GM21526 (cell line): ENCODE results near the gene CHPT1.
"Not testable (repeated sequence)": the region's sequence is repeated elsewhere in the genome, so short reads cannot be mapped to it uniquely, and the experiment has no call there.

Experiments used
- ATAC-seq: cut with Tn5 transposase; IDR thresholded peaks from one replicate; pipeline ENCODE4 v1.9.1; 2021; ENCODE audit warnings: moderate library complexity; ENCODE audit not compliant: unreplicated experiment, low FRiP score

Gene CHPT1

GRCh38 chr12:101714877-101715444 is 17.5 kb downstream of the CHPT1 start:
- no peak for ATAC-seq

- ATAC-seq = no peak
Observed at GRCh38 chr12:101719566-101719965, 22.1 kb downstream of the CHPT1 start.

GRCh38 chr12:101720118-101720517 is 22.7 kb downstream of the CHPT1 start:
- ATAC-seq = no peak

GRCh38 chr12:101722392-101722791 is 25.0 kb downstream of the CHPT1 start:
- ATAC-seq = no peak

DNA sequence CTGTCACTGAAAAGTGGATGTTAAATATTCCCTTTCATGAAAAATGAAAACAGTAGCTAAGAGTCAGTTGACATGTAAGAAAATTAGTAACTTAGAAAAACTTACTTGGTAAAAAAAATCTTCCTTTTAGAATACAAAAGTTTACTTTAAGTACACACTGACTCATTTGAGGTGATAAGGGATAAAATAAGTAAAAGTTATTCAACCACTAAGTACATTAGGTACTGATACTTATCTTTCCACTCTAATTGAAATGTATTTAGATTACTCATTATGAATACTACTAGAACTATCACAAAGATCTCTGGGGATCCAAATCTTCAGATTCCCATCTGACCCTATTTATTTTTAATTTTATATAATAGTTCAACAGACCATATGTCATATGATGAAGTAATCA is 29.7 kb downstream of the CHPT1 start:
- ATAC-seq = no peak

GRCh38 chr12:101729842-101730241 is 32.4 kb downstream of the CHPT1 start:
- ATAC-seq = no peak

DNA sequence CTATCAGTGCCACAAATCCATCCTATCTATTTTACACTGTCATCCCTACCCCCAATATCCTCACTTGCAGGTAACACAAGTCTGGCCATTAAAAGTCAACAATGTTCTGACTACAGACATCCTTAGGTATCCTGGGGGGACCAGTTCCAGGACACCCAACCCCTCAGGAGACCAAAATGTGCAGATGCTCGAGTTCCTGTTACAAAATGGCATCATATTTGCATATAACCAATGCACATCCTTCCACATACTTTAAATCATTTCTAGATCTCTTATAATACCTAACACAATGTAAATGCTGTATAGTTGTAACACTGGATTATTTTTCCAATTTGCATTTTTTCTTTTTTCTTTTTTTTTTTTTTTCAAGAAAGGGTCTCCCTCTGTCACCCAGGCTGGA is 34.9 kb downstream of the CHPT1 start:
- no peak for ATAC-seq

- ATAC-seq = no peak
Observed at GRCh38 chr12:101733166-101733565, 35.7 kb downstream of the CHPT1 start.

GRCh38 chr12:101734482-101734881 is 37.0 kb downstream of the CHPT1 start:
- ATAC-seq = not testable (repeated sequence)

DNA sequence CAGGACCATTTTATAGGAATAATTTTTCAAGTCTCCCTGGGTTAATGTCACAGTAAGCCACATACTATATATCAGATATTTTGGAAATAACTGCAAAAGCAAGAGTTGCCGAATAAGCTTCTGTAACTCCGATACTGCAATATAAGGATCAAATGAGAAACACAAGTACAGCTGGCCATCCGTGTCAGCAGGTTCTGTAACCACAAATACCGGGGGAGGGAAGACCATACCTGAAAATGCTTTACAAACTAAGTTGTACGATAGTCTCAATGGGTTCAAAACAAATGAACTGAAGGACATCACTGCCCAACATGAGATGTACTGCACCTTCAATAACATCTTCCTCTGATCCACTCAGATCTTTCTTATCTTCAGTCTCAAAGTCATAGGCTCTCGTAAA is 40.0 kb downstream of the CHPT1 start:
- ATAC-seq = no peak

DNA sequence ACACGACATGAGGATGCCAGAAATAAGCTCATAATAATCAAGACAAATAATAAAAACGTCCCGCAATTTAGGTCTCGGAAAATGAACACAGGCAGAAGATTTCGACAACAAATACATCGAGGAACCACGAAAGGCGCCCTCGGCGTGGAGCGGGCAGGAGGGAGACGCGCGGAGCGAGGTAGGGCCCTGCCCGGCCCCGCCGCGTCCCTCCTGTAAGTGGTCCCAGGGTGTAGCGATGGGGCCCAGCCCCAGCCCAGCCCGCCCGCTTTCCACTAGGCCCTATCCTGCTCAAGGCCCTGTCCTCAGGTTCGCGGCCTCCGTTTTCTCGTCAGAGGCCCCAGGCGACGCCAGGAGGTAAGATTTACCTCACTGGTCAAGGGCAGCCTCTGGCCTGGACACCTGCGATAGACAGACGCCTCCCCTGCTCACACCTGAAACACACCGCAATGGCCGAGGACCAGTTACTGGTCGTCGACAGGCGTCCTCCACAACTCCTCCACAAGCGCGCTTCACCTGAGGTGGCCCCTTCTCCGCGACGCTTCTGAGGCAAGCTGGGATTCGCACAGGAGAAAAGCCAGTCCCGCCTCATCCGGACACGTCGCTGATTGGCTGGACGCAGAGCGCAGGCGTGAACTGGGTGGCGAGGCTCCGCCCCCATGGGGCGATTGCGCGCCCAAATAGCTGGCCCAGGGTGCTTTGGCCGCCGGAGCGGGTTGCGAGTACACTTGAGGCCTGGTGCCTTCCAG is 41.7 kb downstream of the CHPT1 start, which contains the start of gene SYCP3:
Gene SYCP3 (minus strand): TSS at position 543 of the 746 bp plus-strand sequence. CDS start 1,527 bp downstream, outside the sequence.
- ATAC-seq = no peak

DNA sequence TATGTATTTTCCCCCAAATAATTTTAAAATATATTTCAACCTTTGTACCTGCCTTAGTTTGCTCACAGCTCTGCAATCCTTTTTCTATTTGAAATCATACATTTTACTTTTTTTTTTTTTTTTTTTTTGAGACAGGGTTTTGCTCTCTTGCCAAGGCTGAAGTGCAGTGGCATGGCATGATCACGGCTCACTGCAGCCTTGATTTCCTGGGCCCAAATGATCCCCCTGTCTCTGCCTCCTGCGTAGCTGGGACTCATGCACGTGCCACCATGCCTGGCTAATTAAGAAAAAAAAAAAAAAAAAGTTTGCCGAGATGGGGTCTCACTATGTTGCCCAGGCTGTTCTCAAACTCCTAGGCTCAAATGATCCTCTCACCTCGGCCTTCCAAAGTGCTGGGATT is 43.1 kb downstream of the CHPT1 start:
- ATAC-seq = no peak

DNA sequence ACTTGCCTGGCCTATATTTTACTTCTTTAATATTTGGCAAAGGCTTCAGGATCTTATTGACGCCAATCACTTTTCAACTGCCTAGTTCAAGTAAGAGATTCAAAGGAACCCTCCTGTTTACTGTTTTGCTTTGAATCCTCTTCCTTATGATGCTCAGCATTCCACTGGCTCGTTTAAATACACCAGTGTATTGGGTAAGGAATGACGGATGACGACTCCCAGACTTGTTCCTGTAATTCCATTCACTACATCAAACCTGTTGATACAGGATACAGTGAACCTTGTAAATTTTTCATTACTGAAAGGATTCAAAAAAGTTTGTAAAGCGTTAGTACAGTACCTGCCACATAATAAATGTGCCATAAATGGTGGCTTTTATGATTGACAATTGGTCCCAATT is 43.5 kb downstream of the CHPT1 start:
- no peak for ATAC-seq

DNA sequence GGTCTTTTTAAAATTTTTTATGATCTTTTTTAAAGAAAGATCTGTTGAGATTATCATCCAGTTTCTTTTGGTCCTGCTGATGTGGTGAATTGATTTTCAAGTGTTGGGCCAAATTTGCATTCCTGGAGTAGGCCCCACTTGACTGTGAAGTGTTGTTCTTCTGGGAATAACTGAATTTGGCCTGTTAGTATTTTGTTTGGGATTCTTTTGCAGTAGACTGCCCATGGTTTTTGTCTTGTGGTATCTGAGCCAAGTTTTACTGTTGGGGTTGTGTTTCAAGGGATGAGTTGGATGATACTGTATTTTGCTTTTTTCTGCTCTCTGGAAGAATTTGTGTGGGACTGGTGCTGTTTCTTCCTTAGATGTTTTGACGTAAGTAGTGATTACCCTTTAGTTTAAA is 45.8 kb downstream of the CHPT1 start:
- ATAC-seq = no peak

DNA sequence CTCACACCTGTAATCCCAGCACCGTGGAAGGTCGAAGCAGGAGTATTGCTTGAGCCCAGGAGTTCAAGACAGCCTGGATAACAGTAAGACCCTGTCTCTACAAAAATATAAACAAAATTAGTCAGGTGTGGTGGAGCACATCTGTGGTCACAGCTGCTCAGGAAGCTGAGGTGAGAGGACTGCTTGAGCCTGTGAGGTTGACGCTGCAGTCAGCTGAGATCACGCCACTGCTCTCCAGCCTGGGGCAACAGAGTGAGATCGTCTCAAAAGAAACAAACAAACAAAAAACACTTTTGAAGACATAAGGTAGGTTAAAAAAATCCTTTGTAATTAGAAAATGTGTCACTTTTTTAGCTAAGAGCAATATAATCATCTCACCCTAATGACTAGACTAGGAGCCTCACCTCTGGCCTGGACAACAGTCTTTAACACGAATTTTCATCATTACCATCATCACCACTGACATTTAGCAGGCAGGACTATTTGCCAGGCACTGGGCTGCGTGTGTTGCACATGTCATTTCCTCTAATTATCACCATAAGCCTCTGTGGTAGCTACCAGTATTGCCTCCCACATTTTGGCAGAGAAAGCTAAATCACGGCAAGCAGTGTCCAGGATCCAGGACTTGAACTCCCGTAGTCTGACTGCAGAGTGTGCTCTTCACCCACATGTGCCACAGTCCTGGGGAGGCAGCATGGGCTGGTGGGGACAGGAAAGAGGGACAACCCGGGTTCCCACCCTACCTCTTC is 46.5 kb downstream of the CHPT1 start:
- peak; percentile 92 for ATAC-seq

DNA sequence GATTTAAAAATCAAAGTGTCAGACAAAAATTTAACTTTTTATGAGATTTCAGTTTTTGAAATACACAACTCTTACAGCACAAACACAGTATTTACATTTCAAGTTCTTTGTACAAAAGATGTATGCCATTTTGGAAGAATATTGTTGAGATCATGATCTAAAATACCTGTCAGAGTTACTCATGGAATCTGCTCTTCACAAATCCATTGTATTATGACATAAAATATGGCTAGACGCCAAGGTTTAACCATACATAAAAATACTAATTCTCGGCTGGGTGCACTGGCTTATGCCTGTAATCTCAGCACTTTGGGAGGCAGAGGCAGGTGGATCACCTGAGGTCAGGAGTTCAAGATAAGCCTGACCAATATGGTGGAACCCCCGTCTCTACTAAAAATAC is 48.0 kb downstream of the CHPT1 start:
- no peak for ATAC-seq

- no peak for ATAC-seq
Observed at GRCh38 chr12:101746196-101746595, 48.8 kb downstream of the CHPT1 start.

DNA sequence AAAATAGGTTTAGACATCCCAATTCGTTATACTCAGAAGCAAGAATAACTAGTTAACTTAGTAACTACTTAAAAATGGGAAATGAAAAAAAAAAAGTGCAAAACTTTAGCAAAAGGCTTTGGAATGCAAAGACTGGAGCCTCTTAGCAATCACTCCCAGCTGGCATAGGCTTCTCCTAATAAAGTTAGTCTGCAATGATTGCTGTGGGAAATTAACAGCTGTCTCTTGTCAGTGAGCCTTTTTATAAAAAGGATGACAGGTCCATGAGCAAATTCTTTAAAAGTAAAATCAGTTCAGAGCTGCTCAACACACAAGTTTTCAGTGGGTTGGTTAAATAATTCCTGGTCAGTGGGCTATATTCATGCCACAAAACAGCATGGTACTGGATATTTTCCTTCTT is 49.2 kb downstream of the CHPT1 start:
- no peak for ATAC-seq

DNA sequence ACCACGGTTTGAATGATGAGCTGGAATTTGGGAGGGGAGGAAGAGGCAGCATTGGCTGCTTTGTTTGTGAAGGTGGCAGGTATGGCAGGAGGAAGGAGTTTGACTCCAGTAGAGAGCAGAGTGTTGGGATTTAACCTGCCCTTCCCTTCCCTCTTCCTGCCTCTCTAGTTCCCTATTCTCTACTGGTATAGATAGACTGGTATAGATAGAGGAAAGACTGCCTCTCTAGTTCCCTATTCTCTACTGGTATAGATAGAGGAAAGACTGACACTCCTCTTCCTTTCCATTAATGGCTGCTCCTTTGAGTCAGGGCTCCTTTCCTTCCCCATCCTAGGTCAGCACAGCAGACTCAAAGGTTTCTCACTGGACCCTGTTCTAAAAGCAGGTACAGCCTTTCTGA is 50.3 kb downstream of the CHPT1 start:
- no peak for ATAC-seq

DNA sequence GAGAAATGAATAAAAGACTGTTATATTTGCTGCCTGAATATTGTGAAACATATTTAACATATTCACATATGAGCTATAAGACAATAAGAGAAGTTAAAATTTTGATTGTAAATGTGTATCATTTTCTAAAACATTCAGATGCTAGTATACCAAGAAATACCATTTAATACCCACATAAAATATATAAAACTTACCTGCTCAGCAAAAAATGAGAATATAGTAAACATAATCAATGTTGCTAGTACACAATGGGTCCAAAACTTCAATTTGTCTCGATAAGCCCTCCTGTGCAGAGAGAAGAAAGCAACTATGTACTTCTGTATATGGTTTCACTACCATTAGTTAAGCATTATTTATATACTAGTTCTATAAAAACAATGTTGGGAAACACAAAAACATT is 51.5 kb downstream of the CHPT1 start:
- ATAC-seq = no peak

- ATAC-seq = no peak
Observed at GRCh38 chr12:101749657-101750056, 52.2 kb downstream of the CHPT1 start.

- ATAC-seq = no peak
Observed at GRCh38 chr12:101750152-101750551, 52.7 kb downstream of the CHPT1 start.
